ENCODE measurements around the gene OR2T29. TPM values are rescaled to one million over a fixed set of nuclear protein-coding genes. Genes with fewer than 3 reads are reported as not detected.

OR2T29 gene
- total and polyA plus RNA-seq, 4 donors = not detected

GRCh38 chr1:248597589-248597988 lies 35.0 kb upstream of the OR2T29 start, which contains the start of gene OR2T10:
Gene OR2T10 (minus strand): TSS chr1:248597700. CDS start chr1:248593768, 3,932 bp downstream.
- H3K36me3 ChIP-seq (ENCODE audit: control insufficient read depth in 4 of 4, insufficient read depth in 4 of 4, low read length in 4 of 4) = no peaks in the 10 kb centered on the region
- H3K4me1 ChIP-seq (ENCODE audit: control insufficient read depth in 5 of 5, insufficient read depth in 5 of 5, low read length in 5 of 5) = no peaks in the 10 kb centered on the region
- ATAC-seq (ENCODE audit: insufficient read depth, low FRiP score) = no peak
- no peaks in the 10 kb centered on the region for H3K27me3 ChIP-seq (ENCODE audit: control insufficient read depth in 3 of 3, insufficient read depth in 3 of 3, low read length in 2 of 3)
- H3K27ac ChIP-seq (ENCODE audit: low read depth in 1 of 2, low read length in 1 of 2) = no peak within 1 kb of the TSS
- 84 to 90% methylated on average over 6 of the region's 6 CpGs for WGBS, 2 donors
- H3K9me3 ChIP-seq (ENCODE audit: control insufficient read depth in 4 of 4, insufficient read depth in 3 of 4, low read length in 3 of 4) = peaks cover 0 to 3% (median 0%) of the 10 kb centered on the region in 4 donors
- H3K9ac ChIP-seq (ENCODE audit: insufficient read depth in 1 of 2, low read length in 2 of 2) = no peak within 1 kb of the TSS
- TF ChIP-seq, protein P1, sequence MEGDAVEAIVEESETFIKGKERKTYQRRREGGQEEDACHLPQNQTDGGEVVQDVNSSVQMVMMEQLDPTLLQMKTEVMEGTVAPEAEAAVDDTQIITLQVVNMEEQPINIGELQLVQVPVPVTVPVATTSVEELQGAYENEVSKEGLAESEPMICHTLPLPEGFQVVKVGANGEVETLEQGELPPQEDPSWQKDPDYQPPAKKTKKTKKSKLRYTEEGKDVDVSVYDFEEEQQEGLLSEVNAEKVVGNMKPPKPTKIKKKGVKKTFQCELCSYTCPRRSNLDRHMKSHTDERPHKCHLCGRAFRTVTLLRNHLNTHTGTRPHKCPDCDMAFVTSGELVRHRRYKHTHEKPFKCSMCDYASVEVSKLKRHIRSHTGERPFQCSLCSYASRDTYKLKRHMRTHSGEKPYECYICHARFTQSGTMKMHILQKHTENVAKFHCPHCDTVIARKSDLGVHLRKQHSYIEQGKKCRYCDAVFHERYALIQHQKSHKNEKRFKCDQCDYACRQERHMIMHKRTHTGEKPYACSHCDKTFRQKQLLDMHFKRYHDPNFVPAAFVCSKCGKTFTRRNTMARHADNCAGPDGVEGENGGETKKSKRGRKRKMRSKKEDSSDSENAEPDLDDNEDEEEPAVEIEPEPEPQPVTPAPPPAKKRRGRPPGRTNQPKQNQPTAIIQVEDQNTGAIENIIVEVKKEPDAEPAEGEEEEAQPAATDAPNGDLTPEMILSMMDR (IDR thresholded peaks at IDR 0.05; ENCODE audit: control extremely low read depth, extremely low read depth) = no peak
- DNase-seq = no peak
- no peak within 1 kb of the TSS for H3K4me3 ChIP-seq

GRCh38 chr1:248596615-248597014 lies 34.0 kb upstream of the OR2T29 start:
- no peak for ATAC-seq (ENCODE audit: insufficient read depth, low FRiP score)
- Histone ChIP-seq H3K4me1 (ENCODE audit: control insufficient read depth in 5 of 5, insufficient read depth in 5 of 5, low read length in 5 of 5) (no peaks in the 10 kb centered on the region), H3K4me3 (no peak overlapping the region), H3K27ac (ENCODE audit: low read depth in 1 of 2, low read length in 1 of 2) (no peak overlapping the region), H3K36me3 (ENCODE audit: control insufficient read depth in 4 of 4, insufficient read depth in 4 of 4, low read length in 4 of 4) (no peaks in the 10 kb centered on the region), H3K27me3 (ENCODE audit: control insufficient read depth in 3 of 3, insufficient read depth in 3 of 3, low read length in 2 of 3) (no peaks in the 10 kb centered on the region), H3K9ac (ENCODE audit: insufficient read depth in 1 of 2, low read length in 2 of 2) (no peak overlapping the region), H3K9me3 (ENCODE audit: control insufficient read depth in 4 of 4, insufficient read depth in 3 of 4, low read length in 3 of 4) (peaks cover 0 to 3% (median 0%) of the 10 kb centered on the region in 4 donors)
- WGBS, 2 donors = 77 to 78% methylated on average over 2 of the region's 2 CpGs
- TF ChIP-seq, protein P1 (IDR thresholded peaks at IDR 0.05; ENCODE audit: control extremely low read depth, extremely low read depth) = no peak
- no peak for DNase-seq

- TF ChIP-seq, protein P1 (IDR thresholded peaks at IDR 0.05; ENCODE audit: control extremely low read depth, extremely low read depth) = no peak
- no peak overlapping the region for H3K4me3 ChIP-seq
- ATAC-seq (ENCODE audit: insufficient read depth, low FRiP score) = no peak
- no peak overlapping the region for H3K27ac ChIP-seq (ENCODE audit: low read depth in 1 of 2, low read length in 1 of 2)
- no peak for DNase-seq
- no peaks in the 10 kb centered on the region for H3K4me1 ChIP-seq (ENCODE audit: control insufficient read depth in 5 of 5, insufficient read depth in 5 of 5, low read length in 5 of 5)
- H3K36me3 ChIP-seq (ENCODE audit: control insufficient read depth in 4 of 4, insufficient read depth in 4 of 4, low read length in 4 of 4) = no peaks in the 10 kb centered on the region
- no peak overlapping the region for H3K9ac ChIP-seq (ENCODE audit: insufficient read depth in 1 of 2, low read length in 2 of 2)
- WGBS, 2 donors = 85 to 94% methylated on average over 5 of the region's 5 CpGs
- H3K27me3 ChIP-seq (ENCODE audit: control insufficient read depth in 3 of 3, insufficient read depth in 3 of 3, low read length in 2 of 3) = no peaks in the 10 kb centered on the region
- H3K9me3 ChIP-seq (ENCODE audit: control insufficient read depth in 4 of 4, insufficient read depth in 3 of 4, low read length in 3 of 4) = peaks cover 0 to 5% (median 0%) of the 10 kb centered on the region in 4 donors
These were observed 30.7 kb upstream of the OR2T29 start for GRCh38 chr1:248593226-248593625.

GRCh38 chr1:248592655-248593054 lies 30.1 kb upstream of the OR2T29 start:
- no peak overlapping the region for H3K9ac ChIP-seq (ENCODE audit: insufficient read depth in 1 of 2, low read length in 2 of 2)
- ATAC-seq (ENCODE audit: insufficient read depth, low FRiP score) (no peak), DNase-seq (no peak)
- H3K4me1 ChIP-seq (ENCODE audit: control insufficient read depth in 5 of 5, insufficient read depth in 5 of 5, low read length in 5 of 5) = no peaks in the 10 kb centered on the region
- no peaks in the 10 kb centered on the region for H3K36me3 ChIP-seq (ENCODE audit: control insufficient read depth in 4 of 4, insufficient read depth in 4 of 4, low read length in 4 of 4)
- TF ChIP-seq, protein P1 (IDR thresholded peaks at IDR 0.05; ENCODE audit: control extremely low read depth, extremely low read depth) = no peak
- H3K27me3 ChIP-seq (ENCODE audit: control insufficient read depth in 3 of 3, insufficient read depth in 3 of 3, low read length in 2 of 3) = no peaks in the 10 kb centered on the region
- no peak overlapping the region for H3K4me3 ChIP-seq
- 80 to 100% methylated on average over 1 of the region's 1 CpG for WGBS, 2 donors
- H3K9me3 ChIP-seq (ENCODE audit: control insufficient read depth in 4 of 4, insufficient read depth in 3 of 4, low read length in 3 of 4) = peaks cover 0 to 5% (median 0%) of the 10 kb centered on the region in 4 donors
- no peak overlapping the region for H3K27ac ChIP-seq (ENCODE audit: low read depth in 1 of 2, low read length in 1 of 2)

All from lung (tissue), 12 donors.